ENCODE results near the gene CHADL. TPM values are rescaled to one million over a fixed set of nuclear protein-coding genes. Genes with fewer than 3 reads are reported as not detected.

CHADL gene, protein sequence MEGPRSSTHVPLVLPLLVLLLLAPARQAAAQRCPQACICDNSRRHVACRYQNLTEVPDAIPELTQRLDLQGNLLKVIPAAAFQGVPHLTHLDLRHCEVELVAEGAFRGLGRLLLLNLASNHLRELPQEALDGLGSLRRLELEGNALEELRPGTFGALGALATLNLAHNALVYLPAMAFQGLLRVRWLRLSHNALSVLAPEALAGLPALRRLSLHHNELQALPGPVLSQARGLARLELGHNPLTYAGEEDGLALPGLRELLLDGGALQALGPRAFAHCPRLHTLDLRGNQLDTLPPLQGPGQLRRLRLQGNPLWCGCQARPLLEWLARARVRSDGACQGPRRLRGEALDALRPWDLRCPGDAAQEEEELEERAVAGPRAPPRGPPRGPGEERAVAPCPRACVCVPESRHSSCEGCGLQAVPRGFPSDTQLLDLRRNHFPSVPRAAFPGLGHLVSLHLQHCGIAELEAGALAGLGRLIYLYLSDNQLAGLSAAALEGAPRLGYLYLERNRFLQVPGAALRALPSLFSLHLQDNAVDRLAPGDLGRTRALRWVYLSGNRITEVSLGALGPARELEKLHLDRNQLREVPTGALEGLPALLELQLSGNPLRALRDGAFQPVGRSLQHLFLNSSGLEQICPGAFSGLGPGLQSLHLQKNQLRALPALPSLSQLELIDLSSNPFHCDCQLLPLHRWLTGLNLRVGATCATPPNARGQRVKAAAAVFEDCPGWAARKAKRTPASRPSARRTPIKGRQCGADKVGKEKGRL
- 1.2 and 2.8 TPM in 2 replicates for total RNA-seq

GRCh38 chr22:41240377-41241132 is at the start of gene CHADL:
TSS of gene CHADL (minus strand) at chr22:41240931. CDS start at chr22:41240881, 50 bp downstream.

GRCh38 chr22:41285820-41286638 is 45.3 kb upstream of the CHADL start, which contains the start of gene RANGAP1:
TSS of gene RANGAP1 (minus strand) at chr22:41286187. CDS start at chr22:41281044, 5,143 bp downstream.

GRCh38 chr22:41204992-41205900 is 35.5 kb downstream of the CHADL start, which contains the start of gene L3MBTL2:
TSS of gene L3MBTL2 (plus strand) at chr22:41205312. CDS start at chr22:41205363, 51 bp downstream.

Small RNA genes within 50 kb of the gene (small RNA-seq; reads per million reads assigned to genes)
- not detected for gene MIR6889

Other genes starting within 250 kb of the CHADL start
- gene EP300, start 148.3 kb downstream of the CHADL start, total RNA-seq, result 51.1 and 106 TPM in 2 replicates
- 19.6 and 24.6 TPM in 2 replicates for gene L3MBTL2, start 35.6 kb downstream of the CHADL start, total RNA-seq
- 16.5 and 40.6 TPM in 2 replicates for gene RANGAP1, start 45.3 kb upstream of the CHADL start, total RNA-seq
- gene ZC3H7B, start 60.6 kb upstream of the CHADL start, total RNA-seq, result 33.8 and 42.5 TPM in 2 replicates
- gene TEF, start 141.0 kb upstream of the CHADL start, total RNA-seq, result 13.3 and 16.4 TPM in 2 replicates
- gene TOB2, start 205.9 kb upstream of the CHADL start, total RNA-seq, result 29.8 and 35.4 TPM in 2 replicates
- 35.4 and 38.9 TPM in 2 replicates for gene PHF5A, start 227.8 kb upstream of the CHADL start, total RNA-seq
- gene ACO2, start 228.2 kb upstream of the CHADL start, total RNA-seq, result 51.0 and 78.7 TPM in 2 replicates